IMR-90 (cell line): ENCODE data around the gene KRT79. TPM values are rescaled to one million over a fixed set of nuclear protein-coding genes. Genes with fewer than 3 reads are reported as not detected.

Source experiments
- ATAC-seq: fragments of 200-7000 bp; cut with Tn5 transposase; 2 replicates; pipeline ENCODE4 v1.9.1; 2020; ENCODE audit warnings: low read depth, mild to moderate bottlenecking, moderate library complexity
- BruUV-seq: library from RNA; stranded (reverse); fragments of 400-500 nt; replicated peaks from 2 replicates; lab custom pipeline; 2021; lab: Mats Ljungman, UMichigan
- CTCF ChIA-PET: fragments of 300-600 bp; formaldehyde crosslinking; extraction: SDS; loops from one replicate; lab custom pipeline; 2021; ENCODE audit warnings: antibody characterized with exemption; lab: Yijun Ruan, JAX
- POLR2A ChIA-PET: fragments of 300-600 bp; sonication (Branson Sonifier 250); formaldehyde crosslinking; loops from one replicate; lab custom pipeline; 2022; ENCODE audit warnings: antibody characterized with exemption; ENCODE audit not compliant: unreplicated experiment; lab: Charles Lee
- DNase-seq: peaks from one replicate; pipeline ENCODE4 v3.0.0; 2013
- H2AFZ ChIP-seq: replicated peaks from 2 replicates; pipeline ENCODE3; 2013; ENCODE audit warnings: low read length, mild to moderate bottlenecking; ENCODE audit not compliant: poor library complexity
- H2AK5ac ChIP-seq: 2 replicates; pipeline ENCODE4 v1.6.1; 2013; ENCODE audit warnings: low read depth, low read length, inconsistent platforms
- H2AK9ac ChIP-seq: replicated peaks from 2 replicates; pipeline ENCODE3; 2013; ENCODE audit warnings: mild to moderate bottlenecking, low read depth, low read length, moderate library complexity; ENCODE audit not compliant: poor library complexity
- H2BK120ac ChIP-seq: 2 replicates; pipeline ENCODE4 v1.6.1; 2013; ENCODE audit warnings: low read depth, low read length, inconsistent platforms
- H2BK15ac ChIP-seq: 3 replicates; pipeline ENCODE4 v1.6.1; 2013; ENCODE audit warnings: low read depth, low read length, inconsistent platforms
- H2BK20ac ChIP-seq: 2 replicates; pipeline ENCODE4 v1.6.1; 2013; ENCODE audit warnings: low read depth, mild to moderate bottlenecking, inconsistent platforms, low read length, moderate library complexity
- H2BK5ac ChIP-seq: 2 replicates; pipeline ENCODE4 v1.6.1; 2013; ENCODE audit warnings: mild to moderate bottlenecking, low read depth, low read length, inconsistent platforms; ENCODE audit not compliant: poor library complexity, severe bottlenecking
- H3K14ac ChIP-seq: replicated peaks from 2 replicates; pipeline ENCODE4 v1.6.1; 2013; ENCODE audit warnings: low read depth, low read length, inconsistent platforms
- H3K18ac ChIP-seq: 2 replicates; pipeline ENCODE4 v1.6.1; 2013; ENCODE audit warnings: low read depth, low read length, control low read depth
- H3K23ac ChIP-seq: 2 replicates; pipeline ENCODE4 v1.6.1; 2013; ENCODE audit warnings: low read depth, low read length, inconsistent platforms
- H3K27ac ChIP-seq: 2 replicates; pipeline ENCODE4 v1.5.1; 2013; ENCODE audit warnings: mild to moderate bottlenecking, control low read depth, low read length; ENCODE audit not compliant: insufficient read depth
- H3K27me3 ChIP-seq: 2 replicates; pipeline ENCODE4 v1.6.1; 2013; ENCODE audit warnings: low read length; ENCODE audit not compliant: control insufficient read depth, insufficient read depth
- H3K36me3 ChIP-seq: 2 replicates; pipeline ENCODE4 v1.6.1; 2013; ENCODE audit warnings: low read length, mixed read lengths; ENCODE audit not compliant: control insufficient read depth, insufficient read depth
- H3K4ac ChIP-seq: 2 replicates; pipeline ENCODE4 v1.6.1; 2013; ENCODE audit warnings: low read depth, low read length, inconsistent platforms
- H3K4me1 ChIP-seq: 2 replicates; pipeline ENCODE4 v1.6.1; 2013; ENCODE audit warnings: low read length, mixed read lengths; ENCODE audit not compliant: control insufficient read depth, insufficient read depth
- H3K4me2 ChIP-seq: 2 replicates; pipeline ENCODE4 v1.6.1; 2013; ENCODE audit warnings: low read depth, mild to moderate bottlenecking, control low read depth, low read length, moderate library complexity
- H3K4me3 ChIP-seq: 2 replicates; pipeline ENCODE4 v1.5.1; 2013; ENCODE audit warnings: low read depth, mild to moderate bottlenecking, control low read depth, low read length, moderate library complexity; ENCODE audit not compliant: insufficient read depth
- H3K56ac ChIP-seq: 2 replicates; pipeline ENCODE4 v1.6.1; 2013; ENCODE audit warnings: low read length, inconsistent platforms; ENCODE audit not compliant: insufficient read depth; ENCODE audit errors: extremely low read depth
- H3K79me1 ChIP-seq, 2 experiments: 2 replicates each; pipeline ENCODE4 v1.6.1; 2013; ENCODE audit warnings: low read length in 2 of 2, inconsistent platforms in 1 of 2, low read depth in 1 of 2
- H3K9ac ChIP-seq: 2 replicates; pipeline ENCODE4 v1.6.1; 2013; ENCODE audit warnings: low read depth, low read length, control low read depth
- H3K9me1 ChIP-seq: 2 replicates; pipeline ENCODE4 v1.6.1; 2013; ENCODE audit warnings: low read length, inconsistent platforms; ENCODE audit not compliant: insufficient read depth
- H3K9me3 ChIP-seq: 2 replicates; pipeline ENCODE4 v1.6.1; 2013; ENCODE audit warnings: low read length; ENCODE audit not compliant: control insufficient read depth, insufficient read depth
- H4K20me1 ChIP-seq: 2 replicates; pipeline ENCODE4 v1.6.1; 2013; ENCODE audit warnings: low read length, inconsistent platforms; ENCODE audit not compliant: insufficient read depth
- H4K5ac ChIP-seq: 2 replicates; pipeline ENCODE4 v1.6.1; 2013; ENCODE audit warnings: mild to moderate bottlenecking, low read depth, low read length, control low read depth
- H4K8ac ChIP-seq, 2 experiments: 2 replicates each; pipeline ENCODE4 v1.6.1; 2013; ENCODE audit warnings: low read depth in 2 of 2, low read length in 2 of 2, control low read depth in 1 of 2, inconsistent platforms in 1 of 2
- H4K91ac ChIP-seq: 2 replicates; pipeline ENCODE4 v1.6.1; 2013; ENCODE audit warnings: low read depth, low read length, inconsistent platforms; ENCODE audit not compliant: insufficient read depth
- BHLHE40 ChIP-seq: fragments of 150-350 bp; IDR thresholded peaks from 2 replicates; pipeline ENCODE4 v1.6.1; 2016; ENCODE audit warnings: mild to moderate bottlenecking, low read depth, low read length
- CEBPB ChIP-seq: IDR thresholded peaks from 2 replicates; pipeline ENCODE4 v1.6.1; 2012; ENCODE audit warnings: low read depth, low read length, improper control_type of control experiment
- CHD1 ChIP-seq: IDR thresholded peaks from 2 replicates; pipeline ENCODE4 v1.6.1; 2012; ENCODE audit warnings: low read depth, low read length, improper control_type of control experiment
- CTCF ChIP-seq: conservative IDR thresholded peaks from 2 replicates; pipeline ENCODE4 v1.5.1; 2012; ENCODE audit warnings: mild to moderate bottlenecking, low read depth, low read length, improper control_type of control experiment
- ELK1 ChIP-seq: fragments of 150-350 bp; IDR thresholded peaks from 2 replicates; pipeline ENCODE4 v1.6.1; 2016; ENCODE audit warnings: low read depth, mild to moderate bottlenecking, low read length, moderate library complexity, borderline replicate concordance
- FOS ChIP-seq: fragments of 150-350 bp; IDR thresholded peaks from 2 replicates; pipeline ENCODE4 v1.6.1; 2016; ENCODE audit warnings: low read depth, low read length
- MAFK ChIP-seq: IDR thresholded peaks from 2 replicates; pipeline ENCODE4 v1.6.1; 2012; ENCODE audit warnings: low read depth, low read length, improper control_type of control experiment
- MAZ ChIP-seq: IDR thresholded peaks from 2 replicates; pipeline ENCODE4 v1.6.1; 2012; ENCODE audit warnings: low read depth, mild to moderate bottlenecking, low read length, improper control_type of control experiment, moderate library complexity, borderline replicate concordance
- MXI1 ChIP-seq: IDR thresholded peaks from 2 replicates; pipeline ENCODE4 v1.6.1; 2012; ENCODE audit warnings: low read depth, mild to moderate bottlenecking, low read length, moderate library complexity, borderline replicate concordance
- NFE2L2 ChIP-seq: fragments of 150-350 bp; IDR thresholded peaks from 2 replicates; pipeline ENCODE4 v1.6.1; 2016; ENCODE audit warnings: low read depth, mild to moderate bottlenecking, low read length
- POLR2A ChIP-seq: IDR thresholded peaks from 2 replicates; pipeline ENCODE4 v1.6.1; 2012; ENCODE audit warnings: mild to moderate bottlenecking, low read depth, low read length
- RAD21 ChIP-seq: IDR thresholded peaks from 2 replicates; pipeline ENCODE4 v1.6.1; 2012; ENCODE audit warnings: low read length, improper control_type of control experiment
- RCOR1 ChIP-seq: IDR thresholded peaks from 2 replicates; pipeline ENCODE4 v1.6.1; 2012; ENCODE audit warnings: mild to moderate bottlenecking, low read length, improper control_type of control experiment; ENCODE audit not compliant: insufficient replicate concordance
- RFX5 ChIP-seq: IDR thresholded peaks from 2 replicates; pipeline ENCODE4 v1.8.0; 2012; ENCODE audit warnings: low read depth, mild to moderate bottlenecking, low read length, moderate library complexity
- SMC3 ChIP-seq: fragments of 150-350 bp; IDR thresholded peaks from 2 replicates; pipeline ENCODE4 v1.6.1; 2016; ENCODE audit warnings: low read depth, mild to moderate bottlenecking, antibody characterized with exemption, low read length, moderate library complexity
- USF2 ChIP-seq: fragments of 150-350 bp; IDR thresholded peaks from 2 replicates; pipeline ENCODE4 v1.6.1; 2017; ENCODE audit warnings: mild to moderate bottlenecking, antibody characterized with exemption, low read length, low read depth
- WGBS, 2 experiments: methylation state at CpG; one replicate each; pipeline versions ENCODE4 v1.1.5 to v1.1.7; 2013; ENCODE audit warnings: missing lambda C conversion rate in 2 of 2; ENCODE audit not compliant: insufficient read length in 1 of 2; ENCODE audit errors: extremely low coverage in 2 of 2; 5-methylcytosine and 5-hydroxymethylcytosine counted together
- dilution Hi-C: fragments of 300-500 bp; cut with HindIII; formaldehyde crosslinking; loops from one replicate; pipeline ENCODE4 v1.14.3; 2018; ENCODE audit warnings: low sequenced_read_pairs; ENCODE audit not compliant: unreplicated experiment
- in situ Hi-C: fragments of 300-500 bp; cut with MboI; formaldehyde crosslinking; loops from 3 replicates; pipeline ENCODE4 v1.14.3; 2019; ENCODE audit warnings: low sequenced_read_pairs, inconsistent platforms, mixed read lengths
- intact Hi-C: fragments of 100-400 bp; cut with micrococcal nuclease; formaldehyde crosslinking; loops from 2 replicates; pipeline ENCODE4 v1.10.0; 2022
- polyA plus RNA-seq, 3 experiments: library from polyadenylated mRNA; depleted of rRNA; stranded (reverse); fragments of >200 nt; gene quantifications; 2 replicates each; pipeline ENCODE4 v1.2.3, GENCODE V29; 2012; ENCODE audit warnings: low replicate concordance in 1 of 3
- total RNA-seq: library from RNA; depleted of rRNA; stranded (reverse); fragments of >200 nt; gene quantifications from 2 replicates; pipeline ENCODE4 v1.2.3, GENCODE V29; 2012

Gene KRT79
- total and polyA plus RNA-seq, 2 of the 4 experiments (the other 2 are of a cell fraction), result under 0.01 to 0.24 TPM

- no peak for DNase-seq
- WGBS, 2 experiments, result no CpG with 5 or more reads among the region's 6 CpGs
- Histone ChIP-seq H3K56ac (no peak overlapping the region), H3K79me1 (no peaks in the 10 kb centered on the region), H3K9me3 (no peaks in the 10 kb centered on the region), H3K4ac (no peak overlapping the region), H2BK20ac (0 out of 2 replicates have a peak overlapping the region, but pooled peaks have one; percentile 2), H2AK5ac (no peak overlapping the region), H2AK9ac (no peak overlapping the region), H4K20me1 (no peaks in the 10 kb centered on the region), H3K4me3 (no peak overlapping the region), H2BK120ac (no peak overlapping the region; the same call in 1 of the 2 replicates), H4K91ac (no peak overlapping the region), H4K5ac (no peak overlapping the region), H3K14ac (no peak overlapping the region), H4K8ac (no peak overlapping the region), H3K18ac (no peak overlapping the region), H2AFZ (no peak overlapping the region), H3K23ac (no peak overlapping the region), H3K9me1 (no peaks in the 10 kb centered on the region; the same call in 1 of the 2 replicates), H3K9ac (no peak overlapping the region), H2BK15ac (no peak overlapping the region), H2BK5ac (no peak overlapping the region), H3K27me3 (peaks cover 16% of the 10 kb centered on the region), H3K27ac (no peak overlapping the region), H3K4me2 (no peak overlapping the region), H3K36me3 (no peaks in the 10 kb centered on the region), H3K4me1 (0 out of 2 replicates have a peak, but pooled peaks cover 2% of the 10 kb centered on the region)
- no peak for TF ChIP-seq CTCF
- no peak for TF ChIP-seq RCOR1
- TF ChIP-seq SMC3, result no peak
- TF ChIP-seq MAFK, result no peak
- TF ChIP-seq NFE2L2, result no peak
- no peak for TF ChIP-seq CEBPB
- no peak for TF ChIP-seq POLR2A
- TF ChIP-seq ELK1, result no peak
- no peak for TF ChIP-seq FOS
- TF ChIP-seq USF2, result no peak
- no peak for TF ChIP-seq BHLHE40
- TF ChIP-seq MAZ, result no peak
- TF ChIP-seq RAD21, result no peak
- no peak for TF ChIP-seq MXI1
- no peak for TF ChIP-seq RFX5
- no peak for TF ChIP-seq CHD1
- no peak for ATAC-seq
- ChIA-PET CTCF (no interaction called here), POLR2A (no interaction called here)
- dilution Hi-C loops (no loop called here), intact Hi-C loops (no loop called here), in situ Hi-C loops (no loop called here)
- BruUV-seq, result no TSS peak
Observed at GRCh38 chr12:52827499-52828090, 6.5 kb downstream of the KRT79 start.
